Cardiac fibroblast (primary cell): Measurements from ENCODE around the gene JARID2.
A peak's percentile ranks its signal among the peaks of the same experiment; 100 is the strongest.

Source experiments
- DNase-seq, 2 donors: peaks; one replicate each; pipeline versions ENCODE4 v3.0.0 to v3.0.0-alpha.2; 2010; ENCODE audit warnings: low read depth in 2 of 2
- H3K4me3 ChIP-seq, 2 donors: replicated peaks in 1 of 2; 1 replicate in 1 of 2; 2 replicates in 1 of 2; pipeline ENCODE4 v1.5.1; 2011; ENCODE audit warnings: low read depth in 2 of 2, low read length in 2 of 2, mild to moderate bottlenecking in 2 of 2, moderate library complexity in 1 of 2
- CTCF ChIP-seq: IDR thresholded peaks from one replicate; pipeline ENCODE4 v1.5.1; 2011; ENCODE audit warnings: low read depth, mild to moderate bottlenecking, low read length, inconsistent platforms

The JARID2 gene

GRCh38 chr6:15549371-15549770 lies 303.5 kb downstream of the JARID2 start:
- DNase-seq = no peak
- no peak for TF ChIP-seq CTCF

GRCh38 chr6:15550546-15551123 lies 304.8 kb downstream of the JARID2 start:
- H3K4me3 ChIP-seq = no peak overlapping the region
- TF ChIP-seq CTCF = no peak
- no peak for DNase-seq

More at GRCh38 chr6:15549371-15549770, 303.5 kb downstream of the JARID2 start:
- no peak overlapping the region for H3K4me3 ChIP-seq

GRCh38 chr6:15551262-15551661 lies 305.4 kb downstream of the JARID2 start:
- H3K4me3 ChIP-seq = no peak overlapping the region

GRCh38 chr6:15551798-15552197 lies 305.9 kb downstream of the JARID2 start:
- DNase-seq = peak in 1 of 2 donors; percentile 14
- TF ChIP-seq CTCF = no peak
- H3K4me3 ChIP-seq = no peak overlapping the region

More at GRCh38 chr6:15551262-15551661, 305.4 kb downstream of the JARID2 start:
- TF ChIP-seq CTCF = no peak
- no peak for DNase-seq

GRCh38 chr6:15553031-15553430 lies 307.2 kb downstream of the JARID2 start:
- no peak overlapping the region for H3K4me3 ChIP-seq
- no peak for DNase-seq
- TF ChIP-seq CTCF = no peak

GRCh38 chr6:15553736-15554294 lies 307.9 kb downstream of the JARID2 start:
- H3K4me3 ChIP-seq = no peak overlapping the region
- TF ChIP-seq CTCF = no peak
- no peak for DNase-seq

GRCh38 chr6:15554728-15555100 lies 308.8 kb downstream of the JARID2 start:
- TF ChIP-seq CTCF = no peak
- no peak overlapping the region for H3K4me3 ChIP-seq
- no peak for DNase-seq
